GM19240 (cell line): ENCODE results near the gene PODN.

Experiments used
- DNase-seq: peaks from one replicate; pipeline ENCODE4 v3.0.0; 2011; ENCODE audit warnings: low spot score; ENCODE audit not compliant: insufficient read length

The PODN gene

GRCh38 chr1:53112861-53113260 is 50.8 kb downstream of the PODN start:
- DNase-seq, result no peak

- DNase-seq, result no peak
Observed at GRCh38 chr1:53114090-53114489, 52.1 kb downstream of the PODN start.

GRCh38 chr1:53114581-53115400 is 52.8 kb downstream of the PODN start:
- DNase-seq, result no peak

GRCh38 chr1:53115403-53116306 is 53.6 kb downstream of the PODN start:
- no peak for DNase-seq

GRCh38 chr1:53116307-53116810 is 54.3 kb downstream of the PODN start:
- DNase-seq, result no peak

GRCh38 chr1:53116933-53117600 is 55.1 kb downstream of the PODN start:
- no peak for DNase-seq

GRCh38 chr1:53117836-53118235 is 55.8 kb downstream of the PODN start:
- no peak for DNase-seq

GRCh38 chr1:53120659-53121058 is 58.6 kb downstream of the PODN start:
- no peak for DNase-seq

GRCh38 chr1:53121319-53122172 is 59.5 kb downstream of the PODN start:
- no peak for DNase-seq

- no peak for DNase-seq
Observed at GRCh38 chr1:53122201-53122885, 60.3 kb downstream of the PODN start.

- DNase-seq, result no peak
Observed at GRCh38 chr1:53122961-53123413, 61.0 kb downstream of the PODN start.

GRCh38 chr1:53123453-53124140 is 61.6 kb downstream of the PODN start:
- no peak for DNase-seq

GRCh38 chr1:53125122-53125521 is 63.1 kb downstream of the PODN start:
- DNase-seq, result no peak

GRCh38 chr1:53125623-53126360 is 63.8 kb downstream of the PODN start:
- DNase-seq, result no peak

GRCh38 chr1:53126495-53126894 is 64.5 kb downstream of the PODN start:
- no peak for DNase-seq

GRCh38 chr1:53127546-53127945 is 65.5 kb downstream of the PODN start:
- DNase-seq, result no peak

- no peak for DNase-seq
Observed at GRCh38 chr1:53128401-53128800, 66.4 kb downstream of the PODN start.

- DNase-seq, result no peak
Observed at GRCh38 chr1:53129891-53130597, 68.0 kb downstream of the PODN start.
